Activated T-cell treated with anti-CD3 and anti-CD28 coated beads for 48 hours (primary cell): ENCODE results near the gene LDB1.
A peak's percentile ranks its signal among the peaks of the same experiment; 100 is the strongest.

ENCODE experiments used
- DNase-seq: peaks from one replicate; pipeline ENCODE4 v3.0.0-alpha.2; 2020; ENCODE audit warnings: low read depth

LDB1 gene

GRCh38 chr10:102135956-102136526 is 15.9 kb upstream of the LDB1 start:
- no peak for DNase-seq

DNA sequence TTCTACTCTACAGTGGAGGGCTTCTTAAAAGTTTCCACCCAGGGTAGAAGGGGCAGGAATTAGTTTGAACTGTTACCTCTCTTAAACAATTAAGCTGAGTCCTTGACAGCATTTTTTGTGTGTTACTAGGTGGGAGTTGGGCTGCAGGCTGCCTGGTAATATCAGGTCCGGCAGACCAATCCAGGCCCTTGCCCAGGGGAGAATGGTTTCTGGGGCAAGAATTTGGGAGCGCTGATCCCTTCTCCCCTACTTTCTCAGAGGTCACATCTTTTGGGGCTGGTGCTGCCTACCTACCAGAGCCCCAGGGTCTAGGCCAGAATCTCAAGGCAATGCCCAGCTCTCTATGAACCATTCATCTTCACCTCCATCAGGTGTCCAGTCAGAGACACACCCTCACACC is 14.2 kb upstream of the LDB1 start:
- no peak for DNase-seq

DNA sequence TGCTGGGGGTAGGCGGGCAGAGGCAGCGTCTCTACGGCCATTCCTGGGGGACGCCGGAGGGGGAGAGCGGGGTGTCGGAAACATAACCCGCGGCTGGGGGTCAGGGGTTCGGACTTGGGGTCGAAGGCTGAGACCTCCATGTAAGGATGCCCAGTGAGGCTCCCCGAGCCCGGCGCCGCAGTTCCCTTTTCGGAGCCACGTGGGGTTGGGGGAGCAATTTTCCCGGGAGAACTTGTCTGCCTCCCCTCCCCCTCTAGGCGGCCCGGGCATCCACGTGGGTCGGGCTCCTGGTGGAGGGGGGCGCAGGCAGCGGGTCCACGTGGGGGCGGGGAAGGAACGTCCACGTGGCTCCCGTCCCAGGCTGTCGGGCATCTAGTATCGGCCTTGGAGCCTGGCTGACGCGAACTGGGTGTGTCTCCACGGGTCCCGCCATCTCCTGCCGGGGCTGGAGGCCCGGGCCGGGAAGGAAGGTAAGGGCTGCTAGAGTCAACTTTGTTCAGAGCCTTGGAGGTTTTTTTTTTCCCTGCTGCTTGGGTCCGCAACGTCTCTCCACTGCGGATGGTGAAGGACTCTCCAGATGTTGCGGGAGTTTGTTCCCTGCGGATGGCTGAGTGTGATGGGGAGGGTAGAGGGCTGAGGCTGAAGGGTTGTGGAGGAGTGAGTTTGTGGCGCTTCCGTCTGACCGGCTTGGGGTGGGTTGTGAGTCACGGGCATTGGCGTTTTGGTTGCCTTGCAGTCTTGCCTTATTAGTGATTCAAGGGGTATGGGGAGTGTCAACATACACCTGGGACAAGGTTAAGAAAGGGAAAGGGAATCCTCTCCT is 13.4 kb upstream of the LDB1 start:
- peak; percentile 67 for DNase-seq

DNA sequence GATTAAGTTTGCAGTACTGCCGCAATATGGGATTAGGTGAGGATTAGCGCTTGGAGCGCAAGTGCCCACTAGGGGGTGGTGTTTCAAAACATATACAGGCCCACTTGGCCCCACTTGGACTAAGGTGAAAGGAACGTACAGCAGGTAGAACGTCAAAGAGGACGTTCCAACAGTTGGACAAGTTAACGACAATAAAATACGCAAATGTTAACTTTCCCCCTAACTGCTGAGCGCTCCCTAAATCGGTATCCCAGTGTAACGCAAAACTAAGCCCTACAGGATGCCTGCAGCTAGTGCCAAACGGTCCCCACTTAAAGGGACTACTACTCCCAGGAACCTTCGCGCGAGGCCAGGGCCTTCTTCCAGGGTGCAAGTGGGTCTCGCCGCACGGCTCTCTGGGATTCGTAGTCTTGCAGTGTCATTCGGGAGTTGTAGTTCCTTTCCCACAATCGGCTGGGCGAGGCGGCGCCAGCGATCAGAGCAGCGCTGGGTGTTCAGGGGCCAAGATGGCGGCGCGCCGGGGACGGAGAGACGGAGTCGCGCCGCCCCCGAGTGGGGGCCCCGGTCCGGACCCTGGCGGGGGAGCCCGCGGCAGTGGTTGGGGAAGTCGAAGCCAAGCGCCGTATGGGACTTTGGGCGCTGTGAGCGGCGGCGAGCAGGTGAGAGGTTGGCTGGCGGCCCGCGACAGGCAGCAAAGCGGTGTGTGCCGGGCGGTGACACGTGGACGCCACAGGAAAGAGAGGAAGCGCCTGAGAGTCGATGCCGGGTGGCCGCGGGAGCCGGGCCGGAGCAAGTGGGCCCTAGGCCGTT is 12.6 kb upstream of the LDB1 start, which contains the start of gene PPRC1:
TSS of gene PPRC1 (plus strand) at position 478 of the 810 bp plus-strand sequence. CDS start at position 507, 29 bp downstream.
- DNase-seq, result peak; percentile 96

DNA sequence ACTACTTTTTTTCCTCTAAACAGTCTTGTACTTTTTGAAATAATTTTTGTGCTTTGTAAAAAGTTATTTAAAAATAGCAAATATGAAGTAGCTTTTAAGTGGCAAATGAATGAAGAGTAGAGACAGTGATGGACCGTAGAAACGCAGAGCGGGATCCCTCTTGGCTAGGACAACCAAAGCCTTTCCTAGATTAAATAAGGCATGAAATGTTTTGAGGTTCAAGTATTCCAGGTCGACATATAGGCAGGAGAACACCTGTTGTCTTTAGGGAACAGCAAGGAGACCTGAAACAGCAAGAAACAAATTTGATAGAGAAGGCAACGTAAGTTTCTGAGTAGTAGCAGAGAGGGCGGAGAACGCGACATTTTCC is 12.0 kb upstream of the LDB1 start:
- no peak for DNase-seq

DNA sequence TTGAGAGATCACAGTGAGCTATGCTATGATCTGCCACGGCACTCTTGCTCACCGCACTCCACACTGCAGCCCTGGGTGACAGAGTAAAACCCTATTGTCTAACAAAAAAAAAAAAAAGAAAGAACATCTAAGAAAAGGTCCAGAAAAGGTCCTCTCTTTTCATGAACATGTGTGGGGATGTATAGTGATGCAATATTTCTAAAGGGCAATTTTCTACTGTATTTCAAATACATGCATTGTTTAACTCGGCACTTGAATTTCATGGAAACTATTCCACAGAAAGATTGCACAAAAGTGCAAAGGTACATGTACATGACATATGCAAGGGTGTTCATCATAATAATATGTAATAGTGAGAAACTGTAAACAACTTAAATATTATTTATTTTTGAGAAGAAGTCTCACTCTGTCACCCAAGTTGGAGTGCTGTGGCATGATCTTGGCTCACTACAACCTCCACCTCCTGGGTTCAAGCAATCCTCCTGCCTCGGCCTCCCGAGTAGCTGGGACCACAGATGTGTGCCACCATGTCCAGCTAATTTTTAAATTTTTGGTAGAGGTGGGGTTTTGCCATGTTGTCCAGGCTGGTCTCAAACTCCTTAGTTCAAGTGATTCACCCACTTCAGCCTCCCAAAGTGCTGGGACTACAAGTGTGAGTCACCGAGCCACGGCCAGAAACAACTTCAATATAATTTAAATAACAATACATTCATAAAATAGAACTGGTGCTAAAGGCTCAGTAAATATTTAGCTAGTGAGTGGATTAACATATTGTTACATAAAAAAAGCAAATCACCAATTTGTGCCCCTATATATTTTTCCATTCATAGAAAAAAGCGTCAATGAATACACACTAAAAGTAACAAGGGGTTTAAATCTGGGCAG is 11.4 kb upstream of the LDB1 start:
- no peak for DNase-seq

- no peak for DNase-seq
These were observed 3.1 kb upstream of the LDB1 start for GRCh38 chr10:102123223-102123622.

GRCh38 chr10:102122450-102122849 is 2.3 kb upstream of the LDB1 start:
- DNase-seq, result no peak

GRCh38 chr10:102121739-102122372 is 1.7 kb upstream of the LDB1 start:
- DNase-seq, result no peak

DNA sequence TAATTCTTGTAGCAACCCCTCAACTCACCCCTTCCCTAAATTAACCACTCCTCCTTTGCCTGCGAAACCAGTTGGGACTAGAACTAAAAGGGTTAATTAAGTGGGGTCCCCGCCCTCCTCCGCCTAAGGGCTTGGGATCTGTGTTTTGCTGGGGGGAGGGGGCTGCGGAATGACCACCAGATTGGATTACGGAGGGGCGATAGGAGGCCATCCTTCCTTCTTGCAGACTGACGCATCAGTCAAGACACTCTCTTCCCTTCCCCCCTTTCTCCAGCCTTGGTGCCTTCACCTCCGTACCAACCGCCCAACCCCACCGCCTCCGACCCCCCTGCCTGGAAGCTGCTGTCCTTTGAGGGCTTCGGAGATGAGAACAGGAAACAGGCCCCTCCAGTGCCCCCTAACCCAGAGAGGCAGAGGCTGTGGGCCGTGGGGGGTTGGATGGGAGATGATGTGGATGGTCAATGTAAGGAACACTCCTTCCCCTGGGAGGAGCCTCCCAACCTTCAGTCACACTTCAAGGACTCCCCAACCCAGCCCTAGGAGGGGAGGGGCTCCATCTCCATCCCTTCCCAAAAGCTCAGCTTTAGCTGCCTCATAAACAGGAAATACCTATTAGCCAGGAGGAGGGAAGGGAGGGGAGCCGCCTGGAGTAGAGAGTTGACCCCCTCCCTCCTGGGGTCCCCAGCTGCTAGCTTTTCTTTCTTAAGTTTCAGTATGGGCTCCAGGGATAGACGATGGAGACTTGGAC is 997 bp upstream of the LDB1 start:
- no peak for DNase-seq

- DNase-seq, result peak; percentile 38
These were observed 589 bp downstream of the LDB1 start for GRCh38 chr10:102119417-102120141.

GRCh38 chr10:102118867-102119266 is 1.3 kb downstream of the LDB1 start:
- DNase-seq, result no peak

GRCh38 chr10:102117391-102118159 is 2.6 kb downstream of the LDB1 start:
- DNase-seq, result peak; percentile 59

GRCh38 chr10:102116656-102117055 is 3.5 kb downstream of the LDB1 start:
- DNase-seq, result no peak

DNA sequence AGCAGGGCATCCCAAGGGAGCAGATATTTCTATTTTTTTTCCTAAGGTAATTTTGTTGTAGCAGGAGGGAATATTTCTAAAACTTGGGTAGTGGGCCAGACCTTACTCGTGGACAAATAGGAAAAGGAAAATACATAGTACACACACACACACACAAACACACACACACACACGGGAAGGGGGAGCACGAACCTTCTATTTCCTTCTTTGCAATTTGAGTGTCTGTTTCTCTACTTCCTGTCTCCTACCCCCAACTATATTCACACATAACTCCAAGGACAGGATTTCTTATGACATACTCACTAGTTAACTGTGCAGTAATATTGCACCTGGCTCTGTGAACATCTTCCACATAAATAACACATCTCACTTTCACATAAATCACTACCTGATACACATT is 4.4 kb downstream of the LDB1 start:
- DNase-seq, result no peak

DNA sequence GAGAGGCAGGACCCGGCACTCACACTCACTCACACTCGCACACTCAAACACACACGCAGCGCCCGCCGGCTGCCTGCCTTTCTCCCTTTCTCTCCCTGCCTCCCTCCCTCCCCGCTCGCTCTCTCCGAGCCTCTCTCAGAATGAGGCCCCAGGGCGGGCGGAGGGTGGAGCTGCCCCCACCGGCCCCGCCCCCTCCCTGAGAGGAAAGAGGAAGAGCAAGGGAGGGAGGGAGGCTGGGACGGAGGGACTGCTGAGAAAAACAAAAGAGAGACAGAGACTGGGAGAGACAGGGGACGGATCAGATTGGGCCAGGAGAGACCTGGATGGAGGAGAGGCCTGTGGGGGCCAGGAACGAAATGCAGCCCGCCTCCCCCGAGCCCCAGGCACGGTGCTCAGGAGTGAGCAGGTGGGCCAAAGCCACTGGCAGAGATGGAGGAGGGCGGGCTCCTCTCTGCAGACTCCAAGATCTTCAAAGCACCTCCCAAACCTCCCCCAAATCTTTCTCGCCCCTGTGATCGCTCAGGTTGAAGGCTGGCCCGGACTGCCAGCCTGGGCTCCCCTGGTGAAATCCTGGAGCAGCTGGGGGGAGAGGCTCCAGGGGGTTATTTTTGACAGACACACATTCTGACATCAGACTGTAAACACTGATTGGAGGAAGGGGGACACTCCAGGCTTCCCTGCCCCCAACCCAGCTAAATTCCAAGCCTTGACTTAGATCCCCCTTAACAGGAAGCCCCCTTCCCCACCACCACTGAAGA is 5.1 kb downstream of the LDB1 start:
- DNase-seq, result peak; percentile 87

DNA sequence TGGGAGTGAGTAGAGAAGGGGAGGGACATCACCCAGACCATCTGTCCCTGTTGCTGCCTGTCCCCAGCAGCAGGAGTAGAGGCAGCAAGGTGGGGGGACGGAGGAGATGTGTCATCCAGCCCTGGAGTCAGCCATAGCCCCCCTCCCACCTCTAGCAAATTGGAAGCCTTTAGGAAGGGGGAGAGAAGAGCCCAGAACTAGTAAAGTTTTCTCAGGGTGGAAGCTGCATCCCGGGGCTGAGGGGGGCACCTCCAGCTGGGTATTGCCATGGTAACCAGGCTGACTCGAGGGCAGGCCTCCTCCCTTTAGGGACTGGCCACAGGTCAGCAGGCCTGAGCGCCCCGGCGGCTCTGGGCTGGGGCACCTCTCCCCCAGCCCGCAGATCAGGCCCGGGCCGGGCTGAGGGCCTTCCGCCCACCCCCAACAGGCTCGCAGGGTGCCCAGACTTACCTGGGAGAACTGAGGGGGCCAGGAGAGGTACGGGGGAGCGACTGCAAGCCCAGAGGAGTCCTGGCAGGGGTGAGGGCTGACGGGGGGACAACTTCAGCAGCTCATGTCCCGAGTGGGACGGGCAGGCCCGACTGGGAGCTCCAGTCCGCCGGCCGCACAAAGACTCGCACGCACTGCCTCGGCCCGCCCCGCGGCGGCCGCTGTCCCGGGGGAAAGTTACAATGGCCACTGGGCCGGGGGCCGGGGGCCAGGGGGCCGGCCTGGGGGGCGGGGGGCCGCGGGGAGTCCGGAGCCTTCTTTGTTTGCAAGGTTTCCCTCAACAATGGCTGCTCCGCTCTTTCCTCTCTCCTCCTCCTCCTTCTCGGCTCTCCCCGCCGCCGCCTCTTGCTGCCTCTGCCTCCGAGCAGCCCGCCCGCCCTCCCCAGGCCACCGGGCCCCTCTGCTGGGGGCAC is 6.0 kb downstream of the LDB1 start:
- no peak for DNase-seq
